Activated CD4-positive, alpha-beta T cell treated with anti-CD3 and anti-CD28 coated beads for 4 hours (primary cell): Measurements from ENCODE around the gene ARHGAP33.
"Not testable (repeated sequence)": the region's sequence is repeated elsewhere in the genome, so short reads cannot be mapped to it uniquely, and the experiment has no call there.

Experiments used
- DNase-seq, 2 donors: peaks; one replicate each; pipeline ENCODE4 v3.0.0-alpha.2; 2020

The ARHGAP33 gene

DNA sequence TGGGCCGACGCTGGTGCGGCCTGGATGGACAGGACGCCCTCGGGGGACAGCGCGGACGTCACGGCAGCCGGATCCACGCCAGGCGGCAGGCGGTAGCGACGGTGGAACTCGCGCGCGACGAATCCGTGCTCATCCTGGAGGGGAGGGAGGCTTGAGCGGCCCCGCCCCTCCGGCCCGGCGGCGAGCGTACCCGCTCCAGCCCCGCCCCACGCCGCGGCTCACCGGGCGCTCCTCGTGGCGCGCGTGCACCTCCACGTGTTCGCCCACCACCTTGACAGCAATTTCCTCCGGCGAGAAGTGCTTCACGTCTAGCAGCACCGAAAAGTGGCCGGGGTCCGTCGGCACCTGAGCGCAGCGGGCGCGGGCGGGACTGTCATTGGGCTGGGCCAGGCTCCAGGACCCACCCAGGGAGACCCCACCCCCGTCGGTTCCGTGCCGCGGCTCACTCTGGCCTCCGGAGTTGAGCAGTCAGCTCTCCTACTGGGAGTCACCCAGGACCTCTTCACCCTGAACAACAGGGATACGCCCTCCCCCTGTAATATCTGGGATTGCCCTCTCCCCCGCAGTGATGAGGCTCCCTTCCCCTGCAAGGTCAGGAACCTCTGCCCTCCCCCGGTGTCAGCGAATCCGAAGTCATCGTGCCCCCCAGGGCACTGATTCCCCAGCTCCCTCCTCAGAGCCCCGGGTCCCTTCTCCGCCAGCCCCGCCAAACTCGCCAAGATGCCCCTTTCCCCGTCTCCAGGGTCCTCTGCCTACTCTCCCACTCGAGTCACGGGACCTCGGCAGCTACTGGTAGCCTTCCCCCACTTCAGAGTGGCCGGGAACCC is 19.6 kb upstream of the ARHGAP33 start:
- DNase-seq, result peak; percentile 62 to 68

DNA sequence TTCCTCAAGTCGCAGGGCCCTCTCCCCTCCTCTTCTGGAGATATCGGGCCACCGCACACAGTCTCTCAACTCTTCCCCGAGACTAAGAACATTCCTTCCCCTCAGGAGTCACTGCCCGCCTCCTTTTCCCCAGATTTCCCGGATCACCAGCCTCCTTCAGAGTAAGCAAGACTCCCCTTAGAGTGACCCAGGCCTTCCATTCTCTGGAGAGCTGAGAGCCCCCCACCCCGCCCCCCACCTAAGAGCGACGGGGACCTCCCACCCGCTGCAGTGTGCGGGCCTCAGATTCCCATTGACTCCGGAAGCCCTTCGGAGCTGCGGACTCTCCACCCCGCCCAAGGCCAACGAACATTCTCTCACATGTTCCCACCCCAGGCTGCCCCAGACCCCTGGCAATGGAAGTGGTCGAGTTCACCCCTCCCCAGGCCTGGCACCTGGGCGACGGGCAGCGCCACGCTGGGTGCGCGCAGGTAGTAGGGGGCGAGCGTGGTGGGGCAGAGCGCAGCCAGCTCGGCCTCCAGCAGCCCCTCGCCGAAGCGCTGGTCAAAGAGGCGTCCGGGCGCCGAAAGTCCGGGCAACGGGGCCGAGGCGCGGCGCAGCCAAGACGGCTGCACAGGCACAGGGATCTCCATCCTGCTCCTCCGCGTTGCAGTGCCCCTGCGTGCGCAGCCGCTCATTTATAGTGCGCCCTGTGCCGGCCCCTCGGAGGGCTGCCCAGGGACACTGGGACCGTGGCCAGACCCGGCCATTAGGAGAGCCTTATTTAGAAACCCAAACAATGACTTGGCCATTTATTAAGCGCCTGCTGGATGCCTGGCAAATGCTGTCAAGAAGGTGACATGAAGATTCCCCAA is 18.8 kb upstream of the ARHGAP33 start, which contains the start of gene HSPB6:
TSS of gene HSPB6 (minus strand) at position 653 of the 854 bp plus-strand sequence. CDS start at position 632, 21 bp downstream.
- DNase-seq, result no peak

DNA sequence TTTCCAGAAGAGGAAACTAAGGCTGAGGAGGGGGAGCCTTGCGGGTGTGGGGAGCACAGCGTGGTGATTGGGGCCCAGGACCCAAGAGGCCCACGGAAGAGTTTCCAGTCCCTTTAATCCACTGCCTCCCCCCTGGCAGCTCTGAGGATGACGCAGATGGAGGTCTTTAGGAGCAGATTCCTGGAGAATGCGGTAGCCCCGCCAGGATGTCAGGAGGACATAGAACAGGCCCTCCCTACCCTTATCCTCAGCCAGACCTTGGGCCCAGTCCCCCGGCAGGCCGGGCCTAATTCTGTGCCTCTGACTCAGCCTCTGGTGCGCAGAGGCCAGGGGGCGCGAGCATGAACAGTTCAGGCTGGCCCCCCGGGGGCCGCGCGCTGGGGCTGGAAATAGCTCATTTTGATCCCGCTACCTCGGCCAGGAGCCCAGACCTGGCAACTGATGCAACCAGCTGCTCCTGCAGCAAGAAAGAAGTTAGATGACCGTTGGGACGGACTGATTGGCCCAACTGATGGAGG is 18.1 kb upstream of the ARHGAP33 start:
- DNase-seq, result no peak

DNA sequence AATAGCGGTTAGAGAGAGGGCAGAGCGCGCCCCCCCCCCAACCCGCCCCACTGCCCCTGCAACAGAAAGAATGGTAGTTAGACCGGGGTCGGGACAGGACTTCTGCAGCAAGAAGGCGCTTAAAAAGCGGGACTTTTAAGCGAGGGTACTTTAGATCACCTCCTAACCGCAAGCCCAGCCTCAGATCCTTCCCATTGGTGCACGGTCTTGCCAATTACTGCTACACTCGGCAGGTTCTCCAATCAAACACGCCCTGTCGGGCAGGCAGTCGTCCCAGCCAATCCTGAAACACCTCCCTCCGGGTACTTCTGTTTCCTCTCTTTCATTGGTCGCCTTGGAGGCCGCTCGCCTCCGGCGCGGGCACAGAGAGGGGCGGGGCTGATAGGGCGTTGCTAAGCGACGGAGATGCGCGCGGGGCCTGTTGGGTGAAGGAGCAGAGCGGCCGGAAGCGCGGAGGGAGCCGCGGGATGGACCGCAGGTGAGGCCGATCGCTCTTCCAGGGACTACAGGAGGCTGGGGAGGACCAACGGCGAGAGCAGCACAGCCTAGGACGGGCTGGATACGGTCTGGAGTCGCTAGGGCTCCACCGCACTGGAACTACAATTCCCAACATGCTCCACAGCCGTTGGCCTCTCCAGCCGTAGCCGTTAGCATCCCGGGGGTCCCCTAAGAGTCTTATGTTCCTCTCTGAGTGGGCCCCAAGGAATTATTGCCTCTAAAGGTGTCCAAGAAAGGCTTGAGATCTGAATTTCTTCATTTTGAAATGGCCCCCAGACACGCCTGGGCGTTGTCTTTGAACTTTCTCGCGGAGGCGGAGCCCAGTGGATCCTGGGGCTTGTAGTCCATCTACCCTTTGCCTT is 17.4 kb upstream of the ARHGAP33 start, which contains the start of gene PROSER3:
TSS of gene PROSER3 (plus strand) at position 428 of the 860 bp plus-strand sequence. CDS start at position 468, 40 bp downstream.
- peak; percentile 96 to 97 for DNase-seq

DNA sequence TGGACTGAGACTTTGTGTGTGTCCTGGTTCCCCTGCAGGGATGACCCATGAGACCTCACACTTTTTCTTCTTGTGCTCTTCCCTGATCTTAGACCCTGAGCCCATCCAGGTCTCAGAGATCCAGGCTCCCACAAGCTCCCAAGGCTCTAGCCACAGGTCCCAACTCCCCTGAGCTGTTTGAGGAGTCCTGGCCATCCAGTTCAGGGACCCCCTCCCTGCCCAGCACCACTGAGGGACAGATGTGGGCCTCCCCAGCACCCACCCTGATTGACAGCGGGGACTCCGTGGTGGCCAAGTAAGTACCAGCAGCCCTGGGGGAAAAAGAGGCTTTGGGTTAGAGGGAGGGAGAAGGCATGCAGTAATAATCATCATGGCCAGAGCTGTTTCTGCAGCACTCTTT is 15.7 kb upstream of the ARHGAP33 start:
- DNase-seq, result no peak

DNA sequence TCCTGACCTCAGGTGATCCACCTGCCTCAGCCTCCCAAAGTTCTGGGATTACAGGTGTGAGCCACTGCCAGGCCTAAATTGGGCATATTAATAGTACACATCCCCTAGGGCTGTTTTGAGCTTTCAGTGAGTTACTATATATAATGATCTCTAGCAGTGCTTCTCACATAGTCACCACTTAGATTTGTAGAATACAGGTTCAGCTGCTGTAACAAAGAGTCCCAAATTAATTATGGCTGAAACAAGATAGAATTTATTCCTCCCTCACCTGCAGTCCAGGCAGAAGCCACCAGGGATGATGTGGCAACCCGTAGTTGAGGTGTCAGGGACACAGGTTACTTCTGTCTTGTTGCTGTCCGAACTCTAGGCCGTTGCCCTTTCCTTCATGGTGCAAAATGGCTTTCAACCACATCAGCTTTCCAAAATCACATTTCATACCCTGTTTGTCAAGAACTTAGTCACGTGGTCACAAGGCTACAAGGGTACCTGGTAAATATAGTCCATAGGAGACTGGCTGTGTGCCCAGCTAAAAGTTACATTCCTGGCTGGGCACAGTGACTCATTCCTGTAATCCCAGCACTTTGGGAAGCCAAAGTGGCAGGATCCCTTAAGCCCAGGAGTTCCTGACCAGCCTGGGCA is 14.5 kb upstream of the ARHGAP33 start:
- DNase-seq, result no peak

DNA sequence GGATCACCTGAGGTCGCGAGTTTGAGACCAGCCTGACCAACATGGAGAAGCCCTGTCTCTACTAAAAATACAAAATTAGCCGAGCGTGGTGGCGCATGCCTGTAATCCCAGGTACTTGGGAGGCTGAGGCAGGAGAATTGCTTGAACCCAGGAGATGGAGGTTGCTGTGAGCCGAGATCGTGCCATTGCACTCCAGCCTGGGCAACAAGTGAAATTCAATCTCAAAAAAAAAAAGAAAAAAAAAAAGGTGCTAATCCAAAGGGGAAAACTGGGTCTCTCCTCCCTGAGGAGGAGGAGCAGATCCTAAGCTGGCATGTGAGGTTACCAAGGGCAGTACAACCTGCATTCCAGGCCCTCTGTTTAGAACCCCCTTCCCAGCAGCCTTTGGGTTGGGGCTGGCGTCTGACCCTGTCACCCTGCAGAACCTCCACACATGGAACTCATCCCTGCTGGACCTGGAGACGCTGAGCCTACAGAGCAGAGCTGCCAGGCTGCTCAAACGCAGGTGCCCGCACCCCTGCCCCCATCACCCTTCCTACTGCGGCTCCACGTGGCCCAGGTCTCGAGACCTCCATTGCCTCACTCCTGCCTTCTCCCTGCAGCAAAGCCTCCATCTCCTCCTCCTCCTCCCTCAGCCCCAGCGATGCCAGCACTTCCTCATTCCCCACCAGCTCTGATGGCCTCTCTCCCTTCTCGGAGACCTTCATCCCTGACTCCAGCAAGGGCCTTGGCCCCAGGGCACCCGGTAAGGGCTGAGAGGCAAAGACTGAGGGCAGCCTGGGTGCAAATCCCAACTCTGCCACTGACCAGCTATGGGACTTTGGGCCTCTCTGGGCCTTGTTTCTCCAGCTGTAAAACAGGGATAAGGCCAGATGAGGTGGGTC is 10.7 kb upstream of the ARHGAP33 start:
- DNase-seq, result no peak

DNA sequence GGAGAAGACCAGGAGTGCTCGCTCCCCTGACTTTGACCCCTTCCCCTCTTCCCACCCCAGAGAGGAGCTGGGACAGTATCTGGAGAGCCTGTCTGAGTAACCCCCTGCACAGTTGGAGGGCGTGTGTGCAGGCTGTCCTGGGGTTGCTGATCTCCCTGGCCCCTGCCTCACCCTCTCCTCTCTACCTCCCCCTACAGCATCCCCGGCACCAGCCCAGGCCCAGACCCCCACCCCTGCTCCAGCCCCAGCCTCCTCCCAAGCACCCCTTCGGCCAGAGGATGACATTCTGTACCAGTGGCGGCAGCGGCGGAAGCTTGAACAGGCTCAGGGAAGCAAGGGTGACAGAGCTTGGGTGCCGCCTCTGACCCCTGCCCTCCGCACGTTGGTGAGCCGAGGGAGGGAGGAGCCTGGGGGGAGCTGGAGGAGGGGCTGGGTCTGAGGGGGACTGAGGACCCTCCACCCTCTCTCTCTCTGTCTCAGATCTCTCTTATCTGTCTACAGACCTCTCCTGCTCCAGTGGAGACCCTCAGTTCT is 8.7 kb upstream of the ARHGAP33 start:
- DNase-seq, result no peak

DNA sequence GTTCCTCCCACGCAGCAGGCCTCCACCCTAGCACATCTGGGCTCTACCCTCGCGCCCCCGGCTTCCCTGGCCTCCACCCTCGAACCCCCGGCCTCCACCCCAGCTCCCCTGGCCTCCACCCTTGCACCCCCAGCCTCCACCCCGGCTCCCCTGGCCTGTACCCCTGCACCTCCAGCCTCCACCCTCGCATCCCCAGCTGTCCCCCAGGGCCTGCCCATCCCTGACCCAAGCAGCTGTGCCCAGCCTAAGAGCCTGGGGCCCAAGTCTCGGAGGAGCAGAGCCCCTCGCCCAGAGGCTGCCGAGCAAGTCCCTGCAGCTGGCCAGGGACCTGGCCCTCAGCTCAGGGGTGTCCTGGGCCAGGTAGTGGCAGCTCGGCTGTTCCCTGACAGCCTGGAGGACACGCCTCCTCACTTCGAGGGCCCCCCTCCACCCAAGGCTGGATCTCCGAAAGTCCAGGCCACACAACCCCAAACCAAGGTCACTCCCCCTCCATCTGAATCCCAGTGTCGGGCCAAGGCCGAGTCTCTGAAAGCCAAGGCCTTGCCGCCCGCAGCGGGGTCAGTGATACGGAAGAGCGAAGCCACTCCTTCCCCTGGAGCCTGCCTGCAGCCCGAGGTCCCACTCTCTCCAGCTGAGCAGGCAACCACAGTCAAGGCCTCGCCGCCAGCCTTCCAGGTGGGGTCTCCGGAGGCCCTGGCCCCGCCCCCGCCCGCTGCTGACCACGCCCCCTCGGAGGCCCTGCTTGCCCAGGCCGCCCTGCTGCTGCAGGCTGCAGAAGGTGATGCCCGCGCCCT is 7.9 kb upstream of the ARHGAP33 start:
- DNase-seq, result no peak

DNA sequence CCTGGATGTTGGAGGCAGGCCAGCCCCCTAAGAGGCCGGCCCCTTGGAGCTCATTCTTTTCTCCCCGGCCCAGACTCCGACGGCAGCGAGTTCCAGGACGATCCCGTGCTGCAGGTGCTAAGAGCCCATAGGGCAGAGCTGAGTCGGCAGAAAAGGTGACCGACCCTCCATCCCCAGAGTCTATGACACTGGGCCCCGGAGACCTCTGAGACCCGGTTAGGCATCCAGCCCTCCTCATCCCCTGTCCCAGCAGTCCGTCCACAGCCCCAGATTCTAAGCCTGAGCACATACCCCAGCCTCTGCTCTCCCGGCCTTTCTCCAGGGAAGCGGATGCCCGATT is 7.3 kb upstream of the ARHGAP33 start:
- DNase-seq, result no peak

DNA sequence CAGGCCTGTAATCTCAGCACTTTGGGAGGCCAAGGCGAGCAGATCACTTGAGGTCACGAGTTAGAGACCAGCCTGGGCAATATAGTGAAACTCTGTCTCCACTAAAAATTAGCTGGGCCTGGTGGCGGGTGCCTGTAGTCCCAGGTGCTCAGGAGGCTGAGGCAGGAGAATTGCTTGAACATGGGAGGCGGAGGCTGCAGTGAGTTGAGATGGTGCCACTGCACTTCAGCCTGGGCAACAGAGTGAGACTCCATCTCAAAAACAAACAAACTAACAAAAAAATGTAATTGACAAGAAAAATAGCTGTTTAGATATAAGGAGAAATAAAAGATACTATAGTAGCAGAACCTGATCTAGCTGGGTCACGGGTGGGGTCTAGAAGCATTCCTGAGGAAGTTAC is 3.0 kb upstream of the ARHGAP33 start:
- DNase-seq, result not testable (repeated sequence)

DNA sequence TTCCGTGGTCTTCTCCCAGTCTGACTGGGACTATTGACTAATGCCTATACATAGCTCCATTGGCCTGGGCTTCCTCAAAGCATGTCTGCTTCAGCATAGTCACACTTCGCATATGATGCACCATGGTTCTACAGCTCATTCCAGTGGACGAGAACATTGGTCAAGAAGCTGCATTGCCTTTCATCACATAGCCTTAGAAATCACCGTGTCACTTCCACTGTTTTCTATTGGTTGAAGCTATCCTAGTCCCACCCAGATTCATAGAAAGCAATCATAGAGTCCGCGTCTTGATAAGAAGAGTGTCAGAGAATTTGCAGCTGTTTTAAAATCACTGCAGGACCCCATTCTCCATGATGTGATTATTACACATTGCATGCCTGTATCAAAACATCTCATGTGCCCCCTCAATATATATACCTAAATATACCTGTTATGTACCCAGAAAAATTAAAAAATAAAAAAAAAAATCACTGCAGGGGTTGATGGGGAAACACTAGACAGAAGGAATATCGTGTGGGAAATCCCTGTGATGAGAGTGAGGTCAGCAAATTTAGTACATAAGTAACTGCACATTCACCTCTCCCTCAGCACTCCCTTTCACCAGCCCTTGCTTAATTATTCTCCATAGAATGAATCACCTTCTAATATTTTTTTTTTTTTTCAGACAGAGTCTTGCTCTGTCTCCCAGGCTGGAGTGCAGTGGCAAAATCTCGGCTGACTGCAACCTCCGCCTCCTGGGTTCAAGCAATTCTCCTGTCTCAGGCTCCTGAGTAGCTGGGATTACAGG is 2.2 kb upstream of the ARHGAP33 start:
- DNase-seq, result no peak

DNA sequence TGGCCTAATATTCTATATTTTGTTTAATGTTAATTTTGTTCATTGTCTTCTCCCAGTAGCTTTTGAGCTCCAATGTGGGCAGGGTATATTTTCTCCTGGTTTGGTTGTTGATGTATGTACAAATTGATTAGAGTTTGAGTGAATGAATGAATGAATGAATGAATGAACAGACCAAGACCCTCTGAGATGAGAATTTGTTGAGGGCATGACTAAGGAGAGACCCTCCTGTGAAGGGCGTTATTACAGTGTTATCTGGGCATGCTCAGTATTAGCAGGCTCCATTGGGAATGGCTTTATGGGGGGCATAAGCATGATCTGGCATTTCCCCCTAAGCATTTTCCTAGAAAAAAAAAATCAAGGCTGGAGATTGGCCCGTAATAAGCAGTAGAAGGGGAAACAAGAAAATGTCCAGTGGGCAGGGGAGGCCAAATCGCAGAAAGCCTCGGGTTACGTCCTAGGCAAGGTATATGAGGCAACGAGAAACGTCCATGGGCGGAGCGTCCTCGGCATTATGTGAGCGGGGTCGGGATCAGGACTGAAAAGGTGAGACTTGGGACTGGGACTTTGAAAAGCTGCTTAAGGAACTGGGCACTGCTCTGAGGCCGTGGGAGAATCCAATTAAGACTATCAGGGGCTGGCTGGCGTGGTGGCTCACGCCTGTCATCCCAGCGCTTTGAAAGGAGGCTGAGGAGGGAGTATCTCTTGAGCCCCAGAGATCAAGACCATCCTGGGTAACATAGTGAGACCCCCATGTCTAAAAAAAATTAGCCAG is 904 bp upstream of the ARHGAP33 start:
- DNase-seq, result no peak

DNA sequence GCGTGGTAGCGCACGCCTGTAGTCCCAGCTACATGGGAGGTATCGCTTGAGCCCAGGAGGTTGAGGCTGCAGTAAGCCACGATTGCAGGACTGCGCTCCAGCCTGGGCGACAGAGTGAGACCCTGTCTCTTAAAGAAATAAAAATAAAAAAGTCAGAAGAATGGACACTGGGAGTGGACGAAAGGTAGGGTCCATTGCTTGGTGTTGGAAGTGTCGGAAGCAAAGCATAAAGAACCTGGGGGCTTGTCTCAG is 392 bp upstream of the ARHGAP33 start:
- DNase-seq, result no peak

DNA sequence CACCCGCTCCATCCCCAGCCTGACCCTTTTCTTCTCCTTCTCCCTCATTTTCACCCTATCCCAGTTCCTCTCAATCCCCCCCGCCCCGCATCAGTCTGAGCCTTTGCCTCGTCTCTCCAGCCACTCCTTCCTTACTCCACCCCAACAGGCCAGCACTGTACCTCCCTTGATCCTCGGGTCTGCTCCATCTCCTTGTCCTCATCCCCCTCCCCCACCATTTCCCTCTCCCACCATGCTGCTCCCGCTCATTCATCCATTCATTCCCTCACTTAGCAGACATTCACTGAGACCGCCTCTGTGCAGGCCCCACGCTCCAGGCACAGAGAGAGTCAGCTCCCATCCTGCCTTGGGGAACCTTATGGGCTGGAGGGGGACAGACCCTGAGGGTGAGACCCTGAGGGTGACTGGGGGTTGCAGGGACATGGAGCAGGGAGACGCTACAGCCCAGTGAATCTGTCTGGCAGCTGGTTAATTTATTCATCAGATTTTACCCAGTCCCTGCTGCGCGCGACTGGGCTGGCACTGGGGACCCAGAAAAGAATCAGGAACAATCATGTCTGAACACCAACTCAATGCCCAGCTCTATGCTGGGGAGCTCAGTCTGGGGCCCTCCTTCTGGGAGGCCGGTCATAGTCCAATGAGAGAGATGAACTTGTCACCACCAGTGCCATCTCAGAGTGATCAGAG is 881 bp downstream of the ARHGAP33 start:
- no peak for DNase-seq

DNA sequence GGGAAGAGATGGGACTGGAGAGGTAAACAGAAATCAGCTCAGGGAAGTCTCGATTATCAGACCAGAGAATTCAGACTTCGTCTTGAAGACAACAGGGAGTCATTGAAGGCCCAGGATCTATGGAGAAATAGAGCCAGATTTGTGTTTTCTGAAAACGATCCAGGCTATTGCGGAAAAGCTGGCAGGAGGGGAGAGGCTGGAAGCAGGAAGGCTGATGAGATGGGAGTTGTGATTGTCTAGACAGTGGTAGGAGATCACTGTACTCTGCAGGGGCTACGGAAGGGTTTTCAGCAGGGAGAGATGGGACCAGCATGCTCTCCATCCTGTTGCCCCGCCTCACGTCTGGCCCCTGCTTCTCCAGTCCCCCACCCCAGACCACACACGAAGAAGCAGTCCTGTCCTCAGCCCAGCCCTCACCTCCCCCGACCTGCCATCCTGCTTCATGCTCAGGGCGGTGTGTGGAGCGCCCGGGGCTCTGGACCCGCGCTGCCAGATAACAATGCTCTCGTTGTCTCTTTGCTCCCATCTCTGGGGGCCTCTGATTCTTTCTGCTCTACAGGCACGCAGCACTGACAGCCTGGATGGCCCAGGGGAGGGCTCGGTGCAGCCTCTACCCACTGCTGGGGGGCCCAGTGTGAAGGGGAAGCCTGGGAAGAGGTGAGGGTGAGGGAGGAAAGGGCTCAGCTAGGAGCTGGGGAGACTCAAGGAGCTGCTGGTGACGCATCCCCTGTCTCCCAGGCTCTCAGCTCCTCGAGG is 1.9 kb downstream of the ARHGAP33 start:
- no peak for DNase-seq

DNA sequence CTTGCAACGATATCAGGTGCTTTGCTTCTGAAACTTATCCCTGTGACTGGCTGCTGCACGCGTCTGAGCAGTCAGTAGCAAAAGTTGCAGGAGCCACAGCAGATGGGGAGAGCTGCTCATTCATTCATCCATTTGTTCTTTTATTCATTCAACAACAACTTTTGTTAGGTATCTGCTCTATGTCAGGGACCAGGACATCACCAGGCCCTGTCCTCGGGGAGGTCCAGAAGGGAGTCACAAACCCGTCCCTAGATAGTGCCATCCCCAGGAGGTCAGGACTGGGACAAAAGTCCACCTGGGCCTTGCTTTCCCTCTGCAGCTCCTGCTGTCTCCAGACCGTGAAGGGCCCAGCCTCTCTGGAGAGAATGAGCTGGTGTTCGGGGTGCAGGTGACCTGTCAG is 2.6 kb downstream of the ARHGAP33 start:
- no peak for DNase-seq
